Spinal cord (tissue), 10 donors: Measurements from ENCODE around the gene MDH1B. TPM values are rescaled to one million over a fixed set of nuclear protein-coding genes. Genes with fewer than 3 reads are reported as not detected.
A peak's percentile ranks its signal among the peaks of the same experiment; 100 is the strongest.
"Not testable (repeated sequence)": the region's sequence is repeated elsewhere in the genome, so short reads cannot be mapped to it uniquely, and the experiment has no call there.

Experiments used
- DNase-seq, 6 donors: peaks; one replicate each; pipeline versions ENCODE4 v3.0.0 to v3.0.0-alpha.2; 2013 to 2015; ENCODE audit warnings: low spot score in 6 of 6, low read depth in 4 of 6
- H3K27ac ChIP-seq: one replicate; pipeline ENCODE4 v1.5.1; 2013; ENCODE audit warnings: low read depth, low read length, control low read depth
- H3K27me3 ChIP-seq: one replicate; pipeline ENCODE4 v1.6.1; 2013; ENCODE audit warnings: low read length; ENCODE audit not compliant: control insufficient read depth, insufficient read depth
- H3K36me3 ChIP-seq: one replicate; pipeline ENCODE4 v1.6.1; 2013; ENCODE audit warnings: low read length; ENCODE audit not compliant: control insufficient read depth, insufficient read depth
- H3K4me1 ChIP-seq: one replicate; pipeline ENCODE4 v1.6.1; 2013; ENCODE audit warnings: low read length; ENCODE audit not compliant: control insufficient read depth, insufficient read depth
- H3K4me3 ChIP-seq: one replicate; pipeline ENCODE4 v1.5.1; 2013; ENCODE audit warnings: low read depth, low read length, control low read depth
- H3K9me3 ChIP-seq: one replicate; pipeline ENCODE4 v1.6.1; 2013; ENCODE audit warnings: low read length; ENCODE audit not compliant: control insufficient read depth, insufficient read depth
- WGBS: methylation state at CpG from one replicate; pipeline ENCODE4 v1.1.5; 2013; ENCODE audit warnings: missing lambda C conversion rate; ENCODE audit not compliant: insufficient coverage; 5-methylcytosine and 5-hydroxymethylcytosine counted together
- polyA plus RNA-seq, 2 donors: library from polyadenylated mRNA; unstranded; fragments of 120-200 nt; gene quantifications; one replicate each; pipeline ENCODE4 v1.2.1, GENCODE V29; 2013; ENCODE audit not compliant: insufficient read length in 2 of 2
- total RNA-seq, 2 donors: library from RNA; depleted of rRNA in 1 of 2; stranded (reverse); fragments of 120-200 nt in 1 of 2; fragments of >200 nt in 1 of 2; gene quantifications; one replicate each; pipeline versions ENCODE4 v1.2.3 to v1.2.4, GENCODE V29; 2013 to 2014
- donor health status: healthy.

Gene MDH1B
- total and polyA plus RNA-seq, 4 donors, result 6.2 to 14.4 (median 6.6) TPM

GRCh38 chr2:206728277-206729199 lies 36.6 kb downstream of the MDH1B start:
- Histone ChIP-seq H3K27me3 (no peaks in the 10 kb centered on the region), H3K4me1 (no peaks in the 10 kb centered on the region), H3K36me3 (no peaks in the 10 kb centered on the region), H3K27ac (no peak overlapping the region), H3K9me3 (no peaks in the 10 kb centered on the region), H3K4me3 (no peak overlapping the region)
- no peak for DNase-seq
- WGBS, result 82% methylated on average over 3 of the region's 7 CpGs

GRCh38 chr2:206727287-206727686 lies 37.8 kb downstream of the MDH1B start:
- no peak overlapping the region for H3K27ac ChIP-seq
- H3K36me3 ChIP-seq, result no peaks in the 10 kb centered on the region
- H3K4me1 ChIP-seq, result no peaks in the 10 kb centered on the region
- H3K27me3 ChIP-seq, result no peaks in the 10 kb centered on the region
- no peak for DNase-seq
- H3K4me3 ChIP-seq, result no peak overlapping the region
- WGBS, result 100% methylated on average over 1 of the region's 2 CpGs
- no peaks in the 10 kb centered on the region for H3K9me3 ChIP-seq

- DNase-seq, result no peak
- Histone ChIP-seq H3K9me3 (no peaks in the 10 kb centered on the region), H3K27me3 (no peaks in the 10 kb centered on the region), H3K36me3 (no peaks in the 10 kb centered on the region), H3K4me1 (no peaks in the 10 kb centered on the region), H3K27ac (no peak overlapping the region), H3K4me3 (no peak overlapping the region)
- no CpG with 5 or more reads among the region's 1 CpG for WGBS
Measured at GRCh38 chr2:206723288-206723687, 41.8 kb downstream of the MDH1B start.

GRCh38 chr2:206721256-206721920 lies 43.7 kb downstream of the MDH1B start:
- no peak overlapping the region for H3K4me3 ChIP-seq
- H3K27ac ChIP-seq, result no peak overlapping the region
- H3K27me3 ChIP-seq, result no peaks in the 10 kb centered on the region
- no peaks in the 10 kb centered on the region for H3K36me3 ChIP-seq
- 86% methylated on average over 2 of the region's 4 CpGs for WGBS
- DNase-seq, result no peak
- H3K9me3 ChIP-seq, result no peaks in the 10 kb centered on the region
- no peaks in the 10 kb centered on the region for H3K4me1 ChIP-seq

- Histone ChIP-seq H3K27me3 (no peaks in the 10 kb centered on the region), H3K36me3 (no peaks in the 10 kb centered on the region), H3K4me3 (no peak within 1 kb of the TSS), H3K4me1 (no peaks in the 10 kb centered on the region), H3K27ac (no peak within 1 kb of the TSS), H3K9me3 (no peaks in the 10 kb centered on the region)
- WGBS, result no CpG with 5 or more reads among the region's 1 CpG
- no peak for DNase-seq
Measured at GRCh38 chr2:206718296-206718695, 46.8 kb downstream of the MDH1B start, which contains the start of gene DYTN. Gene DYTN, minus strand, starts transcription at chr2:206718396. Its CDS starts 117 bp downstream, at chr2:206718279.

- no peaks in the 10 kb centered on the region for H3K4me1 ChIP-seq
- no peaks in the 10 kb centered on the region for H3K36me3 ChIP-seq
- no peak overlapping the region for H3K27ac ChIP-seq
- no peak overlapping the region for H3K4me3 ChIP-seq
- no peaks in the 10 kb centered on the region for H3K9me3 ChIP-seq
- 76% methylated on average over 3 of the region's 3 CpGs for WGBS
- no peaks in the 10 kb centered on the region for H3K27me3 ChIP-seq
- DNase-seq, result peak in 2 of 6 donors; percentile 12 to 51
Measured at GRCh38 chr2:206716623-206717022, 48.5 kb downstream of the MDH1B start.

GRCh38 chr2:206715183-206715582 lies 49.9 kb downstream of the MDH1B start:
- not testable (repeated sequence) for H3K9me3 ChIP-seq, H3K36me3 ChIP-seq, H3K27me3 ChIP-seq, H3K4me1 ChIP-seq, H3K4me3 ChIP-seq, H3K27ac ChIP-seq, DNase-seq
- WGBS, result 39% methylated on average over 3 of the region's 4 CpGs

- peak in 1 of 6 donors; percentile 65 for DNase-seq
- Histone ChIP-seq H3K4me3 (no peak overlapping the region), H3K4me1 (no peaks in the 10 kb centered on the region), H3K27ac (no peak overlapping the region), H3K36me3 (no peaks in the 10 kb centered on the region), H3K9me3 (no peaks in the 10 kb centered on the region), H3K27me3 (no peaks in the 10 kb centered on the region)
- WGBS, result 70% methylated on average over 2 of the region's 4 CpGs
Measured at GRCh38 chr2:206713746-206714145, 51.4 kb downstream of the MDH1B start.

GRCh38 chr2:206708286-206708685 lies 56.8 kb downstream of the MDH1B start:
- Histone ChIP-seq H3K27ac (no peak overlapping the region), H3K4me1 (no peaks in the 10 kb centered on the region), H3K9me3 (no peaks in the 10 kb centered on the region), H3K4me3 (no peak overlapping the region), H3K27me3 (no peaks in the 10 kb centered on the region), H3K36me3 (no peaks in the 10 kb centered on the region)
- no CpG with 5 or more reads among the region's 5 CpGs for whole genome bisulfite sequencing
- DNase-seq, result peak in 1 of 6 donors; percentile 12
